Liver (tissue), 9 donors: ENCODE measurements around the gene RETN. TPM values are rescaled to one million over a fixed set of nuclear protein-coding genes. Genes with fewer than 3 reads are reported as not detected.
"Not testable (repeated sequence)": the region's sequence is repeated elsewhere in the genome, so short reads cannot be mapped to it uniquely, and the experiment has no call there.

Experiments
- DNase-seq: peaks from one replicate; pipeline ENCODE4 v3.0.0-alpha.2; 2017; ENCODE audit warnings: low spot score
- H3K27ac ChIP-seq, 2 donors: one replicate each; pipeline ENCODE4 v1.7.0; 2013; ENCODE audit warnings: inconsistent platforms in 2 of 2, low read length in 2 of 2, control low read depth in 1 of 2, low read depth in 1 of 2, mild to moderate bottlenecking in 1 of 2
- H3K27me3 ChIP-seq, 4 donors: one replicate each; pipeline versions ENCODE4 v1.6.1 to v1.7.0; 2013; ENCODE audit warnings: low read length in 3 of 4, inconsistent platforms in 1 of 4, mild to moderate bottlenecking in 1 of 4, moderate library complexity in 1 of 4; ENCODE audit not compliant: control insufficient read depth in 4 of 4, insufficient read depth in 4 of 4
- H3K36me3 ChIP-seq, 4 donors: one replicate each; pipeline versions ENCODE4 v1.6.1 to v1.7.0; 2013; ENCODE audit warnings: low read length in 3 of 4, mild to moderate bottlenecking in 3 of 4, low read depth in 1 of 4, moderate library complexity in 1 of 4; ENCODE audit not compliant: control insufficient read depth in 4 of 4, insufficient read depth in 3 of 4
- H3K4me1 ChIP-seq, 4 donors: one replicate each; pipeline versions ENCODE4 v1.6.1 to v1.7.0; 2013; ENCODE audit warnings: low read length in 3 of 4, mild to moderate bottlenecking in 3 of 4, moderate library complexity in 1 of 4; ENCODE audit not compliant: control insufficient read depth in 4 of 4, insufficient read depth in 4 of 4
- H3K4me3 ChIP-seq, 3 donors: one replicate each; pipeline versions ENCODE4 v1.6.1 to v1.7.0; 2013; ENCODE audit warnings: low read length in 3 of 3, control low read depth in 1 of 3, low read depth in 1 of 3, mild to moderate bottlenecking in 1 of 3
- H3K9ac ChIP-seq, 2 donors: one replicate each; pipeline ENCODE4 v1.7.0; 2013; ENCODE audit warnings: low read length in 2 of 2, mild to moderate bottlenecking in 2 of 2, moderate library complexity in 2 of 2, control low read depth in 1 of 2, low read depth in 1 of 2
- H3K9me3 ChIP-seq, 4 donors: one replicate each; pipeline versions ENCODE4 v1.6.1 to v1.7.0; 2013; ENCODE audit warnings: low read length in 3 of 4; ENCODE audit not compliant: control insufficient read depth in 4 of 4
- ATF3 ChIP-seq: IDR thresholded peaks from 2 replicates; pipeline ENCODE4 v1.6.1; 2016; ENCODE audit warnings: antibody characterized with exemption
- HNF4A ChIP-seq, 2 donors: conservative IDR thresholded peaks; 2 replicates each; pipeline ENCODE4 v1.6.1; 2016; ENCODE audit warnings: antibody characterized with exemption in 2 of 2, mild to moderate bottlenecking in 2 of 2
- REST ChIP-seq: IDR thresholded peaks from 2 replicates; pipeline ENCODE4 v1.6.1; 2016; ENCODE audit warnings: antibody characterized with exemption, mild to moderate bottlenecking
- YY1 ChIP-seq: IDR thresholded peaks from 2 replicates; pipeline ENCODE4 v1.6.1; 2016; ENCODE audit warnings: antibody characterized with exemption, mild to moderate bottlenecking
- ZBTB33 ChIP-seq: IDR thresholded peaks from 2 replicates; pipeline ENCODE4 v1.6.1; 2016; ENCODE audit warnings: antibody characterized with exemption
- WGBS: extraction: QIAGEN DNeasy Blood & Tissue Kit; methylation state at CpG from one replicate; pipeline ENCODE4 v1.1.7; 2013; 5-methylcytosine and 5-hydroxymethylcytosine counted together
- polyA plus RNA-seq, 2 donors: library from polyadenylated mRNA; stranded (reverse) in 1 of 2; unstranded in 1 of 2; fragments of 200-250 nt in 1 of 2; fragments of >200 nt in 1 of 2; fragmentation: Nextera tagmentation in 1 of 2; extraction: Ambion mirVana in 1 of 2; gene quantifications; one replicate each; pipeline versions ENCODE4 v1.2.1 to v1.2.3, GENCODE V29; 2013 to 2015
- total RNA-seq, 2 donors: library from RNA; depleted of rRNA; stranded (reverse); fragments of >200 nt; gene quantifications; one replicate each; pipeline ENCODE4 v1.2.3, GENCODE V29; 2014
- donor health status: healthy.
- donor health status: healthy.
- donor health status: healthy.
- donor health status: healthy.
- donor health status: healthy.

Gene RETN
- total and polyA plus RNA-seq, 4 donors, result 1.9 to 11.5 TPM; not detected in 2

GRCh38 chr19:7643031-7643415 lies 25.8 kb upstream of the RETN start:
- Histone ChIP-seq H3K4me1 (peaks cover 0 to 5% (median under 1%) of the 10 kb centered on the region in 4 donors), H3K9ac (no peak overlapping the region), H3K36me3 (peaks cover 0 to 3% (median 0%) of the 10 kb centered on the region in 4 donors), H3K27ac (no peak overlapping the region), H3K4me3 (no peak overlapping the region), H3K27me3 (no peaks in the 10 kb centered on the region), H3K9me3 (no peaks in the 10 kb centered on the region)
- TF ChIP-seq ATF3 (no peak), HNF4A (conservative IDR thresholded peaks at IDR 0.05) (no peak)
- WGBS, result 96% methylated on average over 8 of the region's 8 CpGs
- no peak for DNase-seq

GRCh38 chr19:7643629-7644549 lies 25.0 kb upstream of the RETN start:
- H3K36me3 ChIP-seq, H3K4me3 ChIP-seq, H3K4me1 ChIP-seq, H3K27ac ChIP-seq, H3K9ac ChIP-seq, H3K9me3 ChIP-seq, H3K27me3 ChIP-seq, DNase-seq: not testable (repeated sequence)
- WGBS, result 81% methylated on average over 10 of the region's 10 CpGs

GRCh38 chr19:7644550-7644877 lies 24.3 kb upstream of the RETN start:
- Histone ChIP-seq H3K4me1 (peaks cover 0 to 5% (median 0%) of the 10 kb centered on the region in 4 donors), H3K27me3 (no peaks in the 10 kb centered on the region), H3K4me3 (no peak overlapping the region), H3K36me3 (peaks cover 0 to 3% (median 0%) of the 10 kb centered on the region in 4 donors), H3K9ac (no peak overlapping the region), H3K27ac (no peak overlapping the region), H3K9me3 (no peaks in the 10 kb centered on the region)
- no peak for DNase-seq
- TF ChIP-seq YY1 (no peak), HNF4A (conservative IDR thresholded peaks at IDR 0.05) (no peak), REST (no peak), ZBTB33 (no peak)
- WGBS, result 98% methylated on average over 20 of the region's 20 CpGs
